Gastrocnemius medialis (tissue), 4 donors: ENCODE data around the gene TBC1D10A.

ENCODE experiments used
- CTCF ChIP-seq, 5 experiments: fragments of 450-650 bp in 3 of 5; fragments of 200-600 bp in 2 of 5; sonication (generic) in 2 of 5; IDR thresholded peaks in 4 of 5; conservative IDR thresholded peaks in 1 of 5; 1 replicate in 4 of 5; 2 replicates in 1 of 5; pipeline ENCODE4 v1.5.1; 2016 to 2019; ENCODE audit warnings: antibody characterized with exemption in 5 of 5, mild to moderate bottlenecking in 3 of 5, moderate library complexity in 3 of 5
- POLR2A ChIP-seq, 2 donors: fragments of 450-650 bp; IDR thresholded peaks; one replicate each; pipeline ENCODE4 v1.6.1; 2017; ENCODE audit warnings: antibody characterized with exemption in 2 of 2, mild to moderate bottlenecking in 2 of 2, moderate library complexity in 2 of 2

- TF ChIP-seq CTCF (IDR thresholded peaks at IDR 0.05 in 4 of 5, conservative IDR thresholded peaks at IDR 0.05 in 1 of 5) = no peak
- peak; percentile 85 to 86 for TF ChIP-seq POLR2A (IDR thresholded peaks at IDR 0.05)
Measured at GRCh38 chr22:30356449-30357235, 29.9 kb upstream of the TBC1D10A start, which contains the start of the genes CCDC157 and SF3A1.
